DMS79 treated with DMSO at 0.1 percent for 48 hours (cell line): ENCODE data around the gene DPP10.

ENCODE experiments used
- DNase-seq: peaks from one replicate; lab custom pipeline; 2025; lab: John Stamatoyannopoulos, UW

The DPP10 gene

GRCh38 chr2:115569547-115569946, 1127.1 kb downstream of the DPP10 start:
- no peak for DNase-seq

GRCh38 chr2:115572746-115573145, 1130.3 kb downstream of the DPP10 start:
- no peak for DNase-seq

GRCh38 chr2:115573756-115574155, 1131.3 kb downstream of the DPP10 start:
- no peak for DNase-seq

- DNase-seq = no peak
Measured at GRCh38 chr2:115574667-115575066, 1132.2 kb downstream of the DPP10 start.

- no peak for DNase-seq
Measured at GRCh38 chr2:115580784-115581183, 1138.3 kb downstream of the DPP10 start.

- DNase-seq = no peak
Measured at GRCh38 chr2:115584507-115584906, 1142.1 kb downstream of the DPP10 start.

GRCh38 chr2:115596659-115597375, 1154.4 kb downstream of the DPP10 start:
- DNase-seq = no peak

GRCh38 chr2:115603285-115603684, 1160.8 kb downstream of the DPP10 start:
- DNase-seq = no peak

GRCh38 chr2:115606350-115606749, 1163.9 kb downstream of the DPP10 start:
- DNase-seq = no peak

GRCh38 chr2:115609978-115610377, 1167.5 kb downstream of the DPP10 start:
- no peak for DNase-seq

GRCh38 chr2:115610888-115611287, 1168.4 kb downstream of the DPP10 start:
- no peak for DNase-seq

GRCh38 chr2:115624332-115624731, 1181.9 kb downstream of the DPP10 start:
- DNase-seq = no peak

- no peak for DNase-seq
Measured at GRCh38 chr2:115634578-115634977, 1192.1 kb downstream of the DPP10 start.

GRCh38 chr2:115635430-115635829, 1193.0 kb downstream of the DPP10 start:
- DNase-seq = no peak

GRCh38 chr2:115649731-115650130, 1207.3 kb downstream of the DPP10 start:
- DNase-seq = no peak

- no peak for DNase-seq
Measured at GRCh38 chr2:115650827-115651226, 1208.4 kb downstream of the DPP10 start.

GRCh38 chr2:115652652-115653051, 1210.2 kb downstream of the DPP10 start:
- no peak for DNase-seq

GRCh38 chr2:115654362-115654761, 1211.9 kb downstream of the DPP10 start:
- DNase-seq = no peak

- DNase-seq = no peak
Measured at GRCh38 chr2:115678129-115678528, 1235.7 kb downstream of the DPP10 start.

GRCh38 chr2:115684345-115684744, 1241.9 kb downstream of the DPP10 start:
- DNase-seq = no peak

GRCh38 chr2:115691409-115691808, 1249.0 kb downstream of the DPP10 start:
- no peak for DNase-seq

GRCh38 chr2:115694651-115695050, 1252.2 kb downstream of the DPP10 start:
- no peak for DNase-seq

GRCh38 chr2:115733190-115733775, 1290.8 kb downstream of the DPP10 start:
- no peak for DNase-seq

- no peak for DNase-seq
Measured at GRCh38 chr2:115738111-115738510, 1295.7 kb downstream of the DPP10 start.
